GM13977 (cell line): Measurements from ENCODE around the gene F7.

ENCODE experiments used
- DNase-seq: peaks from one replicate; pipeline ENCODE4 v3.0.0; 2012; ENCODE audit warnings: low spot score
- CTCF ChIP-seq: IDR thresholded peaks from 2 replicates; pipeline ENCODE4 v1.5.1; 2012; ENCODE audit warnings: mild to moderate bottlenecking, control low read depth; ENCODE audit not compliant: insufficient read depth; ENCODE audit errors: extremely low read depth, missing control alignments
- in situ Hi-C: fragments of 300-500 bp; cut with MboI; formaldehyde crosslinking; loops from one replicate; pipeline ENCODE4 v1.12.0; 2022; ENCODE audit warnings: low sequenced_read_pairs, low pct_unique_long_range_greater_than_20kb, mixed read lengths, inconsistent platforms; ENCODE audit not compliant: unreplicated experiment

Gene F7

GRCh38 chr13:113123226-113124201 lies 17.9 kb downstream of the F7 start:
- in situ Hi-C loops = no loop called here
- DNase-seq = no peak
- peak; percentile 31 for TF ChIP-seq CTCF

GRCh38 chr13:113124211-113124970 lies 18.8 kb downstream of the F7 start:
- no peak for TF ChIP-seq CTCF
- in situ Hi-C loops = no loop called here
- DNase-seq = no peak

- in situ Hi-C loops = no loop called here
- DNase-seq = no peak
- TF ChIP-seq CTCF = no peak
These were observed 20.1 kb downstream of the F7 start for GRCh38 chr13:113125506-113126264.

GRCh38 chr13:113126265-113127150 lies 20.9 kb downstream of the F7 start:
- in situ Hi-C loops = no loop called here
- TF ChIP-seq CTCF = no peak
- DNase-seq = no peak

- no peak for DNase-seq
- in situ Hi-C loops = no loop called here
- TF ChIP-seq CTCF = no peak
These were observed 23.9 kb downstream of the F7 start for GRCh38 chr13:113129480-113129879.
